Measurements from ENCODE around the gene TGFB2. TPM values are rescaled to one million over a fixed set of nuclear protein-coding genes. Genes with fewer than 3 reads are reported as not detected.
A peak's percentile ranks its signal among the peaks of the same experiment; 100 is the strongest.

Gene TGFB2
- total and polyA plus RNA-seq, 7 donors: 0.23 to 11.8 (median 6.3) TPM

DNA sequence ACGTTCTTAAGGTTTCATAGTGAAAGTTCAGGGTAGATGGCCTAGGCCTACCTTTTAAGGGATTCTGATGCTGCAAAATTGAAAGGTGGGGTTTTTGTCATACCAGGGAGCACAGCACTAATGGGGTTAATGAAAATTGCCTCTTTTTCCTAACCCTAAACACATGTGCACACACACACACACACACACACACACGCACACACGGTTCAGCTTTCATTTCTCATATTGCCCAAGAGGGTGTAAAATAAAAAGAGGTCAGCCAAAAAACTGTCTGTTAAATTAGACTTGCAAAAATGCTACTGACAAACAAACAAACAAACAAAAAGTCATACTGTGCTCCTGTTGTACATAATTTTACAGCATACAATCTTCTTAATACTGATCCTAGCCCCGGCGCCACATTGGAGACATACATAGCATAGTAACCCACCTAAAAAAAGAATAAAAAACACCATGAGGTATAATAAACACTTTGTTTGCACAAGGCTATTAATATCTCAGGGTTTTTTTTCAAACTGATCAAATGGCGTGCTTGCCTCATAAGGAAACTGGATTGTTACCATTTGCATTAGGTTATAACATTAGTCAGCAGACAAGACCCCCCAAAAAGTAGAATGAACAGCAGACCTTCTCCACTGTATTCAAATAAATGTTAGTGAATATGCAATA lies 69.1 kb downstream of the TGFB2 start:
- DNase-seq: no peak
- Histone ChIP-seq H3K9me3 (no peaks in the 10 kb centered on the region), H3K36me3 (no peaks in the 10 kb centered on the region), H3K4me3 (no peak overlapping the region), H3K4me1 (no peaks in the 10 kb centered on the region), H3K27me3 (no peaks in the 10 kb centered on the region), H3K27ac (no peak overlapping the region)
- intact Hi-C loops (cut with DNase I): no loop called here
- no peak for TF ChIP-seq EP300 (IDR thresholded peaks at IDR 0.05)
- no peak for TF ChIP-seq CTCF (IDR thresholded peaks at IDR 0.05)
- TF ChIP-seq POLR2AphosphoS5 (IDR thresholded peaks at IDR 0.05): no peak
- no peak for TF ChIP-seq POLR2A (IDR thresholded peaks at IDR 0.05)
- 77 to 85% methylated on average over 6 of the region's 6 CpGs for WGBS, 2 donors

GRCh38 chr1:218415726-218416125 lies 70.6 kb downstream of the TGFB2 start:
- no peak for TF ChIP-seq EP300 (IDR thresholded peaks at IDR 0.05)
- no peak for TF ChIP-seq POLR2AphosphoS5 (IDR thresholded peaks at IDR 0.05)
- TF ChIP-seq CTCF (IDR thresholded peaks at IDR 0.05): no peak
- TF ChIP-seq POLR2A (IDR thresholded peaks at IDR 0.05): no peak
- no peaks in the 10 kb centered on the region for H3K27me3 ChIP-seq
- H3K36me3 ChIP-seq: no peaks in the 10 kb centered on the region
- 95 to 97% methylated on average over 1 of the region's 1 CpG for WGBS, 2 donors
- no peaks in the 10 kb centered on the region for H3K4me1 ChIP-seq
- intact Hi-C loops (cut with DNase I): no loop called here
- no peak for DNase-seq
- H3K9me3 ChIP-seq: no peaks in the 10 kb centered on the region
- no peak overlapping the region for H3K27ac ChIP-seq
- H3K4me3 ChIP-seq: no peak overlapping the region

- intact Hi-C loops (cut with DNase I): no loop called here
- TF ChIP-seq CTCF (IDR thresholded peaks at IDR 0.05) (no peak), POLR2AphosphoS5 (IDR thresholded peaks at IDR 0.05) (no peak), EP300 (IDR thresholded peaks at IDR 0.05) (no peak), POLR2A (IDR thresholded peaks at IDR 0.05) (no peak)
Observed at GRCh38 chr1:218421531-218421930, 76.4 kb downstream of the TGFB2 start.

DNA sequence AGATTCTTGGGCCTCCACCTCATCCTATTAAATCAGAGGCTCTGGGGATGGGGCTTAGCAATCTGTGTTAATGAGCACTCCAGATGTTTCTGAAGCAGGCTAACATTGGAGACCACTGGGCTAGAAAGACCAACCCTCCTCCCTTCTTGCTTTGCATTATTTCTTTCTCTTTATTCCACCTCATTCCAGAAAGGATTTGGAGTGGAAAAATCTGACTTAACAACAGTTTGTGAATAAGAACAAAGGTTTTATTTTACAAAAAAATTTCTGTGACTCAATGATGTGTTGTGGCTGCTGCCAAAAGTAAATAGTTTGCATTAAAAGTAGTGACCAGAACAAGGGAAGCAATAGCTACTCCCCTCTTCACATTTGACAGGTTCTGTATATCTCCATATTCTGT lies 79.4 kb downstream of the TGFB2 start:
- TF ChIP-seq EP300 (IDR thresholded peaks at IDR 0.05) (no peak), CTCF (IDR thresholded peaks at IDR 0.05) (no peak), POLR2A (IDR thresholded peaks at IDR 0.05) (no peak), POLR2AphosphoS5 (IDR thresholded peaks at IDR 0.05) (no peak)
- Histone ChIP-seq H3K4me1 (peaks cover 0 to 14% (median 0%) of the 10 kb centered on the region in 4 donors), H3K27me3 (no peaks in the 10 kb centered on the region), H3K27ac (no peak overlapping the region), H3K4me3 (no peak overlapping the region), H3K9me3 (no peaks in the 10 kb centered on the region), H3K36me3 (no peaks in the 10 kb centered on the region)
- DNase-seq: no peak
- intact Hi-C loops (cut with DNase I): no loop called here

More at GRCh38 chr1:218421531-218421930, 76.4 kb downstream of the TGFB2 start:
- DNase-seq: no peak
- H3K9me3 ChIP-seq: no peaks in the 10 kb centered on the region
- no peaks in the 10 kb centered on the region for H3K36me3 ChIP-seq
- H3K4me1 ChIP-seq: peaks cover 0 to 8% (median 0%) of the 10 kb centered on the region in 4 donors
- H3K4me3 ChIP-seq: no peak overlapping the region
- H3K27ac ChIP-seq: peak overlapping the region in 1 of 4 donors; percentile 12
- no peaks in the 10 kb centered on the region for H3K27me3 ChIP-seq

Data from sigmoid colon (tissue), 7 donors.